GM18951 (cell line): ENCODE results near the gene AKT1.

Experiments used
- POLR2A ChIP-seq: IDR thresholded peaks from 4 replicates; pipeline ENCODE4 v1.6.1; 2011; ENCODE audit warnings: mild to moderate bottlenecking; ENCODE audit not compliant: insufficient read length, insufficient read depth; ENCODE audit errors: extremely low read depth
- in situ Hi-C: fragments of 300-500 bp; cut with MboI; formaldehyde crosslinking; loops from one replicate; pipeline ENCODE4 v1.12.0; 2022; ENCODE audit warnings: low sequenced_read_pairs, mixed read lengths, inconsistent platforms; ENCODE audit not compliant: unreplicated experiment

Gene AKT1

GRCh38 chr14:104750056-104750752 is 45.3 kb downstream of the AKT1 start:
- in situ Hi-C loops: no loop called here
- no peak for TF ChIP-seq POLR2A

GRCh38 chr14:104749111-104749649 is 46.4 kb downstream of the AKT1 start:
- in situ Hi-C loops: no loop called here
- no peak for TF ChIP-seq POLR2A

- no peak for TF ChIP-seq POLR2A
- in situ Hi-C loops: no loop called here
Measured at GRCh38 chr14:104747876-104748275, 47.7 kb downstream of the AKT1 start.

- in situ Hi-C loops: no loop called here
Measured at GRCh38 chr14:104746934-104747481, 48.5 kb downstream of the AKT1 start.

GRCh38 chr14:104746071-104746545 is 49.4 kb downstream of the AKT1 start:
- in situ Hi-C loops: no loop called here
- TF ChIP-seq POLR2A: no peak

More at GRCh38 chr14:104746934-104747481, 48.5 kb downstream of the AKT1 start:
- TF ChIP-seq POLR2A: no peak

GRCh38 chr14:104745431-104745830 is 50.1 kb downstream of the AKT1 start:
- TF ChIP-seq POLR2A: no peak
- in situ Hi-C loops: no loop called here

GRCh38 chr14:104744484-104744883 is 51.1 kb downstream of the AKT1 start:
- in situ Hi-C loops: no loop called here
- TF ChIP-seq POLR2A: no peak

- in situ Hi-C loops: no loop called here
- no peak for TF ChIP-seq POLR2A
Measured at GRCh38 chr14:104743461-104744380, 51.8 kb downstream of the AKT1 start.

GRCh38 chr14:104742586-104743455 is 52.7 kb downstream of the AKT1 start:
- in situ Hi-C loops: no loop called here
- TF ChIP-seq POLR2A: no peak

- TF ChIP-seq POLR2A: no peak
- in situ Hi-C loops: no loop called here
Measured at GRCh38 chr14:104741803-104742251, 53.7 kb downstream of the AKT1 start.

GRCh38 chr14:104741108-104741802 is 54.3 kb downstream of the AKT1 start:
- no peak for TF ChIP-seq POLR2A
- in situ Hi-C loops: no loop called here
